Daoy (cell line): ENCODE results near the gene ZMPSTE24. TPM values are rescaled to one million over a fixed set of nuclear protein-coding genes. Genes with fewer than 3 reads are reported as not detected.
A peak's percentile ranks its signal among the peaks of the same experiment; 100 is the strongest.

ENCODE experiments used
- DNase-seq: peaks from one replicate; pipeline ENCODE4 v3.0.0-alpha.2; 2015; ENCODE audit warnings: low read depth
- total RNA-seq: library from RNA; depleted of rRNA; stranded (reverse); fragments of >200 nt; shearing (Covaris generic); gene quantifications from 2 replicates; pipeline ENCODE4 v1.2.3, GENCODE V29; 2014

The ZMPSTE24 gene
- total RNA-seq, 1 experiment from 2014 or later = 72.9 TPM

DNA sequence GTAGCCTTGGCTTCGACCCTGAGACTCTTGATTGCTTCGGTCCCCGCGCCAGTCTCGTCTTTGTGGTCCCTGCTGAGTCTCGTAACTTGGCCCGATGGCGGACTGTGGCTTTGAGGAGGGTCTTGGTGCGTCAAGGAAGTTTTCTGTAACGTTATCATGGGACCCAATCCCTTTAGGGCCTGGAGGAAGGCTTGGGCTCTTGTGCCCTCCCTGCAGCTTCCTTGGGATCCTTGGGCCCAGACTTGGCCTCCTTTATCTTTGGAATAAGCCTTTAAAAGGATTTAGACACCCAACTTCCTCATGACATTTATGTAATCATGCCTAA is 371 bp downstream of the ZMPSTE24 start:
- no peak for DNase-seq

DNA sequence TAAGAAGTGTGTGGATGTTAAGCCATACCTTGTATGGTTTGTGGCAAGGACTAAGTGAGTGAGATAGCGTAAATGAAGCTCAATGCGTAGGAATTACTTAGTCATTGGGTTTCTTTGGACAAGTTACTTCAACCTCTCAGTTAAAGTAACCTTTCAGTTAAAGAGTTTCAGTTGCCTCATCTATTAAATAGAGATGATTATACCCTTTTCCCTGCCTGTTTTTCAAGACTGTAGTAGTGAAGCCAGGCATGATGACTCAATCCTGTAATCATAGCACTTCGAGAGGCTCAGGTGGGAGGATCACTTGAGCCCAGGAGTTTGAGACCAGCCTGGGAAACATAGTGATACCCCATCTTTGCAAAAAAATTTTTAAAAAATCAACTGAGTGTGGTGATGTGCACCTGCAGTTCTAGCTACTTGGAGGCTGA is 6.3 kb downstream of the ZMPSTE24 start:
- no peak for DNase-seq

- DNase-seq = no peak
Measured at GRCh38 chr1:40265298-40265697, 7.3 kb downstream of the ZMPSTE24 start.

- no peak for DNase-seq
Measured at GRCh38 chr1:40265919-40266318, 7.9 kb downstream of the ZMPSTE24 start.

GRCh38 chr1:40266786-40267535 is 8.9 kb downstream of the ZMPSTE24 start:
- DNase-seq = no peak

GRCh38 chr1:40267767-40268187 is 9.7 kb downstream of the ZMPSTE24 start:
- DNase-seq = peak; percentile 73

- no peak for DNase-seq
Measured at GRCh38 chr1:40268211-40268610, 10.2 kb downstream of the ZMPSTE24 start.

DNA sequence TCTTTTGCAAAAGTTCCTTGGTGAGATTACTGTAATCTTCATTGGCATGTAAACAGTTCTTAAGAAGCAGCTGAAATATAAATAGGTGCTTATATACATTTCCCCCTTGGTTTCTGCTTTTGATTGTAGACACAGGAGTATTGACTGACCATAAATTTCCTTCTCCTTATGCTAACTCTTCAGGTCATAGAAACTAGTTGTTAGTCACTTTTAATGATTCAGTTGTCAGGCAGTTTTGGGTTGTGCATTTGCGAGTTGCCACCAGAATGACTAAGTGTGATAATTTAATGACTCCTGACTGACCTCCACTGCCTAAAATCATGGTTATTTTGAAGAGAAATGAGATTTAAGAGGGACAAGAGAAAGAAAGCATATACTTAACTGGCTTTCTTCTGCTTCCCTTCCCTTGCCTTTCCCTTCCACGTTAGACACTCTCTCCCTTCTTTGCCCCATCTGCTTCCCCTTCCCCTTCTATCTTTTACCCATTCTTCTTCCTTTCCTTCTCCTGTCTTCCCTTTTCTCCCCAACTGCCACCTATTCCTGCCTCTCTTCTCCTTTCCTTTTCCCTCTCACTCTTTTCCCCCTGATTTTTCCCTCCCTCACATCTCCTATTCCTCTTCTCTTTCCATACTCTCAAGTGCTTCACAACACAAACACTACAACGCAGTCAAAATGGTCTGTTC is 12.3 kb downstream of the ZMPSTE24 start:
- no peak for DNase-seq

GRCh38 chr1:40272653-40273213 is 14.7 kb downstream of the ZMPSTE24 start:
- no peak for DNase-seq

GRCh38 chr1:40273547-40274166 is 15.6 kb downstream of the ZMPSTE24 start:
- DNase-seq = no peak

- DNase-seq = no peak
Measured at GRCh38 chr1:40274331-40274730, 16.3 kb downstream of the ZMPSTE24 start.

DNA sequence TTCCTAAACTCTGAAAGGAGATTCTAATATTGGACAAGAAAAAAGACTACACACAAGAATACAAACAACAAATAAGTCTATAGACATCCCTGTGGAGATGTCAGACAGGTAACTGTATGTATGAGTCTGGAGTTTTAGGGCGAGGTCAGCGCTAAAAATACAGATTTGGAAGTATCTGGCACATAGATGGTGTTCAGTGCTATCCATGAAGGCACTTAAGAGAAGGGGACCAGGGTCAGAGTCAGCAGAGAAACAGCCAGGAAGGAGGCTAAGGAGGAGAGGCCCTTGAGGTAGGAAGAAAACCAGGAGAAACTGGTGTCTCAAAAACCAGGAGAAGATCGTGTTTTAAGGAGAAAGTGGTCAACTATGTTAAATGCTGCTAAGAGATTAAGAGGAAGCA is 18.1 kb downstream of the ZMPSTE24 start:
- DNase-seq = no peak

DNA sequence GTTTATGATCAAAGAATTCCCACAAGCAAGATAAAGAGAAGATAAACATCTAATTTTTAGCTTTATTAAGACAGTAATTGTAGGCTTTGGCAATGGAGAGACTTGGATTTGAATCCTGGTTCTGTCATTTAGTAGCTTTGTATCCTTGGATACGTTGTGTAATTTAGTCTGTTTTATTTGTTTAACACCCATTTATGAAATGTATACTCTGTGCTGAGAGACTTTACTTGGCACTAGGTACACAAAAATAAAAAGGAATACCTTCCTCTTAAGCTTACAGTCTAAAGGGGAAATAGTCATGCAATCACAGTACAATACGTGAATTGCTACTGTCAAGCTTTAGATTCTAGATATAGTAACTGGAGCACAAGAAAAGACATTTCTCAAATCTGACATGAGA is 23.8 kb downstream of the ZMPSTE24 start:
- no peak for DNase-seq

DNA sequence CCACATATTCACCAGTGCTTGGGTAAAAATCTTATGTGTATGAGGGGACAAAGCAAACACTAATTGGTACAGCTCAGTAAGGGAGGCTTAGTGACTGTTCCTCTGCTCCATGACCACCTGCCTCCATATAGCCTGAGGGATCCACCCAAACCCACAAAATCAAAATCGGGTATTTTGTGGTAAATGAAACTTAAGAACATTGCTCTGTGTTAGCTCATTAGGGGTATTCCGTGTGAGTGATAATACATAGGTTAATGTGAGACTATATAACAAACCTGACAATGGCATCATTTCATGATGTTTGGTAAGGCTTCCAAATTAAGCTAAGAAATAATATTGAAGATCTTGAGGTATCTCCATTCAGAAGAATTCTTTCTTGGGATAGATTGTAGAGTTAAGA is 33.3 kb downstream of the ZMPSTE24 start:
- DNase-seq = no peak

DNA sequence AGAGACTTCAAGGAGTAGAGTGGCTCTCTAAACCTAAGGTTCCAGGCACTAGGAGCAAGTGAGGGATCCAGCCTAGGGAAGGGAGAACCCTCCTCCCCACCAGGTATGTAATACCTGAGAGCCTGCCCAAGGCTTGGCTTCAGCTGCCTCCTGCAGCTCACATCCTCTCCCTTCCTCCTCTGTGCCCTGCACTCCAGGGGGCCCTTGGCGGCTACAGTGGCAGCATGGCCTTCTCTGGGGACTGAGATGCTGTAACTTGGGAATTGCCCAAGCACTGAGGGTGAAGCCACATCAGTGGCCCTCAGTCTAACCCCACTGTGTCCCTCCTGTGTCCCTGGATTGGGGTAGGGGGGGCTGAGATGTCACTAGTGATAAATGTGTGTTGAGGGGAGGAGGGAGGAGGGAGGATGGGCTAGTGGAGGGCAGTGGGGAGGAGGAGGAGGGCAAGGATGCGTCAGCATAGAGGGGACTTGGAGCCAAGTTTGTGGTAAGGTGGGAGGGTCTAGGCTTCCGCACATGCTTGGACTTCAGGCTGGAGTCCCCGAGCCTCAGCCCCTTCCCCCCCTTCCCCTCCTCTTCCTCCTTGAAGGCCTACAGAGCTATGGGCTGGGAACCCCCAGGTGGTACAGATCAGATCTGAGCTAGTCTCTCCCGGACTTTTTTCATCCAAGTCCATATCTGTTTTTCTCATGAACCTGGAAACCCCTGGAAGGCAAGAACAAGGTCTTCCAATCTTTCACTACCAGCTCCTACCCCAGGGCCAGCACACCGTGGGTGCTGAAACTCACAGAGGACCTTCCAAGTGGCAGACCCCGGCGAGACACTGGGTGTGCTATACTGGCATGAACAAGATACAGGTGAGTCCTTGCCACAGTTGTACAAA is 41.6 kb downstream of the ZMPSTE24 start:
- peak; percentile 68 for DNase-seq

DNA sequence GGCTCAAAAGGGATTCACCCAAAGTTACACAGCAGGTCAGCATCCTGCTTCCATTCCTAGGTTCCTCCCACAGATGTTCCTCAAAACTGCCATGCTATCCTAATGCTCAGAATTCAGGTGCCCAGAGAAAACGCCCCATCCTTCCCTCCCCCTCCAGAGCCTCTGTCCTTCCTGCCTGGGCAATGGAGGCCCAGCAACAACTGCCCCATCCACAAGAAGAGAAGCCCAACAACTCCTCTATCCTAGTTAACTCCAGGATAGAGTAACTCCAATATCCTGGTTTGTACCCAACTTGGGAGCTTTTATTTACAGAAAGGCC is 42.2 kb downstream of the ZMPSTE24 start:
- DNase-seq = no peak

DNA sequence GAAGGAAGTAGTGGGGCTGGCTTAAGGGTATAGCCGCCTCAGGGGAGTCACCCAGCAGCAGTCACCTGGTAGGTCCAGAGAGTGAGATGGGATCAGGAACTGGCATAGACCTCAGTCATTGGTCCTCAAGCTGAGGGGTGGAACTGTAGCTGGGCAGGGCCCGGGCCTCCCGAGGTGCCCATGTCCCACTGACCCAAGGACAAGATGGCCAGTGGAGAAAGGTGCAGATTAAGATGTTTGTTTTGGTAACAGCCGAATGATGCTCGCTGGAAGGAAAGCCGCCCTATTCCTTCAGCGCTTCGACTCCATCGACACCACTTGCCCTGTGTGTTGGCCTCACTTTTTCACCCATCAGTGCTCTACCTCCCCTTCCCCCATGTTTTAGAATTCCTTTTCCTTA is 42.6 kb downstream of the ZMPSTE24 start:
- DNase-seq = no peak

DNA sequence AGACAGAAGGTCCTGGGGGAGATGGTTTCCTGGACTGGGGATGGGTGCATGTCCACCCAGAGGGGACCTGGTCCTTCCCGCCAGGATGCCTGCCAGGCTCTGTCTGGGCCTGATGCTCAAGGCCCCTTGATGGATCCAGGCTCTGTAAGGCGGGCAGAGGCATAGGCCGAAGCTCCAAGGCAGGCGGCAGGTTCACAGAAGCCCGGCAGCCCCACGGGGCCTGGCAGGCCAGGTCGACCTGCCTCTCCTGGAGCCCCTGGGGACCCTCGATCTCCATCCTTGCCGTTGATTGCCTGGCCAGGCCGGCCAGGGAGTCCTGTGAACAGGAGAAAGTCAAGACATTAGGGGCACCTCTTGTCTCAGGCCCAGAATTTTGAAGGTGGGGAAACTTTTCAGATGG is 43.0 kb downstream of the ZMPSTE24 start:
- DNase-seq = no peak

GRCh38 chr1:40301541-40302299 is 43.7 kb downstream of the ZMPSTE24 start:
- DNase-seq = no peak

- DNase-seq = no peak
Measured at GRCh38 chr1:40302475-40302874, 44.4 kb downstream of the ZMPSTE24 start.
